Suprapubic skin (tissue), 3 donors: Measurements from ENCODE around the gene USP6.

Source experiments
- CTCF ChIP-seq, 2 donors: fragments of 200-600 bp in 1 of 2; fragments of 450-650 bp in 1 of 2; sonication (generic) in 1 of 2; IDR thresholded peaks; one replicate each; pipeline ENCODE4 v1.5.1; 2016 to 2019; ENCODE audit warnings: antibody characterized with exemption in 2 of 2, mild to moderate bottlenecking in 1 of 2, moderate library complexity in 1 of 2
- POLR2AphosphoS5 ChIP-seq, 3 donors: sonication (generic); formaldehyde crosslinking; IDR thresholded peaks; one replicate each; pipeline ENCODE4 v1.6.1; 2017; ENCODE audit warnings: antibody characterized with exemption in 3 of 3

DNA sequence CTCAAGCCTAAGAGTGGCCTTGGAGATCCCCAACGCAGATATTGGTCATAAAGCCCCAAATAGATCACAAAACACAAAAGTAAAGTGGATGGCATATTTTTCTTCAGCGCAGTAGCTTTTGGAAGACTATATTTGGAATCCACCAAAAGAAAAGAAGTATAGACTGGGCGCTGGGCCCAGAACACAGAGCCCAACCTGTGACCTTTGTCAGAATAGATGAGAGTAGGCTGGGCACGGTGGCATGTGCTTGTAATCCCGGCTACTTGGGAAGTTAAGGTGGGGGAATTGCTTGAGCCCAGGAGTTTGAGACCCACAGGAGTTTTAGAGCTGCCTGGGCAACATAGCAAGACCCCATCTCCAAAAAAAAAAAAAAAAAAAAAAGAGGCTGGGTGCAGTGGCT, 104.2 kb downstream of the USP6 start:
- no peak for TF ChIP-seq CTCF (IDR thresholded peaks at IDR 0.05)
- no peak for TF ChIP-seq POLR2AphosphoS5 (IDR thresholded peaks at IDR 0.05)
